Osteocyte (in vitro differentiated cells): ENCODE results near the gene AMDHD2. TPM values are rescaled to one million over a fixed set of nuclear protein-coding genes. Genes with fewer than 3 reads are reported as not detected.
"Not testable (repeated sequence)": the region's sequence is repeated elsewhere in the genome, so short reads cannot be mapped to it uniquely, and the experiment has no call there.

Experiments used
- DNase-seq: peaks from one replicate; pipeline ENCODE4 v3.0.0; 2021; ENCODE audit warnings: mixed read lengths; ENCODE audit not compliant: unreplicated experiment; ENCODE audit errors: extremely low spot score
- H3K27ac Mint-ChIP-seq: one replicate; pipeline ENCODE4 v1.8.0; 2021; ENCODE audit warnings: mild to moderate bottlenecking, mixed read lengths; ENCODE audit not compliant: unreplicated experiment
- H3K27me3 Mint-ChIP-seq: one replicate; pipeline ENCODE4 v1.8.0; 2021; ENCODE audit warnings: mixed read lengths; ENCODE audit not compliant: unreplicated experiment
- H3K36me3 Mint-ChIP-seq: one replicate; pipeline ENCODE4 v1.8.0; 2021; ENCODE audit warnings: mixed read lengths; ENCODE audit not compliant: unreplicated experiment
- H3K4me1 Mint-ChIP-seq: one replicate; pipeline ENCODE4 v1.8.0; 2021; ENCODE audit warnings: mixed read lengths; ENCODE audit not compliant: unreplicated experiment
- H3K4me3 Mint-ChIP-seq: one replicate; pipeline ENCODE4 v1.8.0; 2021; ENCODE audit warnings: mild to moderate bottlenecking, moderate library complexity, mixed read lengths; ENCODE audit not compliant: unreplicated experiment
- H3K9me3 Mint-ChIP-seq: one replicate; pipeline ENCODE4 v1.8.0; 2021; ENCODE audit warnings: mixed read lengths; ENCODE audit not compliant: unreplicated experiment
- CTCF ChIP-seq: fragments of 200-600 bp; sonication (generic); IDR thresholded peaks from 2 replicates; pipeline ENCODE4 v1.5.0; 2021; ENCODE audit warnings: antibody characterized with exemption, mild to moderate bottlenecking, moderate library complexity
- total RNA-seq: library from RNA; stranded (reverse); gene quantifications from 2 replicates; pipeline ENCODE4 v1.2.1, GENCODE V29; 2021

The AMDHD2 gene
- total RNA-seq, 1 donor from 2014 or later: 56.6 TPM

- Mint-ChIP-seq H3K4me3 (peak within 1 kb of the TSS; percentile 78), H3K36me3 (peaks cover 3% of the 10 kb centered on the region), H3K9me3 (no peaks in the 10 kb centered on the region), H3K4me1 (peaks cover 48% of the 10 kb centered on the region), H3K27ac (peak within 1 kb of the TSS; percentile 86), H3K27me3 (no peaks in the 10 kb centered on the region)
- no peak for TF ChIP-seq CTCF
- DNase-seq: peak; percentile 98
These were observed 17.5 kb downstream of the AMDHD2 start, which contains the start of gene PDPK1 for GRCh38 chr16:2537451-2538379. Gene PDPK1 (plus strand): TSS chr16:2538021. CDS start chr16:2538113, 92 bp downstream.

DNA sequence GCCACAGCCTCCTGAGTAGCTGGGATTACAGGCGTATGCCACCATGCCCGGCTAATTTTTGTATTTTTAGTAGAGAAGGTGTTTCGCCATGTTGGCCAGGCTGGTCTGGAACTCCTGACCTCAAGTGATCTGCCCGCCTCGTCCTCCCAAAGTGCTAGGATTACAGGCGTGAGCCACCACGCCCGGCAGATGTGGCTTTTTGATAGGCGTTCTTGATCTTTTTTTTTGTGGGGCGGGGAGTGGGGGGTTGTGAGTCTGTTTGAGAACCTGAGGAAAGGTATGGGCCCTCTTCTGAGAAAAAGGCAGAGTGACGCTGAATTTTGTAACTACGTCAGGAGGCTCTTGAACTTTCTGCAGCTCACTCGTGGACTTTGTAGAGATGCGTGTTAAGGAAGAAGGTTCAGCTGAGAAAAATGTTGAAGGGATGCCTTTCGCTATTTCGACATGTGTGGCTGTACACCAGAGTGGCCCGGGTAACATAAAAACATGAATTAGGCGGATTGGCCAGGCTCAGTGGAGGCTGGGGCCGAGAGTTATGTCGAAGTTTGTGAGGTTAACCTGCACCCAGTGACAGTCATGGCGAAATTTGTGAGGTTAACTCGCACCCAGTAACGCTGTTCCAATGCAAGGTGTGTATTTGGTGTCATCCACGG is 19.1 kb downstream of the AMDHD2 start:
- not testable (repeated sequence) for DNase-seq, H3K9me3 Mint-ChIP-seq, H3K36me3 Mint-ChIP-seq, H3K27ac Mint-ChIP-seq, H3K27me3 Mint-ChIP-seq
- H3K4me1 Mint-ChIP-seq: peaks cover 41% of the 10 kb centered on the region
- peak overlapping the region; percentile 74 for H3K4me3 Mint-ChIP-seq

DNA sequence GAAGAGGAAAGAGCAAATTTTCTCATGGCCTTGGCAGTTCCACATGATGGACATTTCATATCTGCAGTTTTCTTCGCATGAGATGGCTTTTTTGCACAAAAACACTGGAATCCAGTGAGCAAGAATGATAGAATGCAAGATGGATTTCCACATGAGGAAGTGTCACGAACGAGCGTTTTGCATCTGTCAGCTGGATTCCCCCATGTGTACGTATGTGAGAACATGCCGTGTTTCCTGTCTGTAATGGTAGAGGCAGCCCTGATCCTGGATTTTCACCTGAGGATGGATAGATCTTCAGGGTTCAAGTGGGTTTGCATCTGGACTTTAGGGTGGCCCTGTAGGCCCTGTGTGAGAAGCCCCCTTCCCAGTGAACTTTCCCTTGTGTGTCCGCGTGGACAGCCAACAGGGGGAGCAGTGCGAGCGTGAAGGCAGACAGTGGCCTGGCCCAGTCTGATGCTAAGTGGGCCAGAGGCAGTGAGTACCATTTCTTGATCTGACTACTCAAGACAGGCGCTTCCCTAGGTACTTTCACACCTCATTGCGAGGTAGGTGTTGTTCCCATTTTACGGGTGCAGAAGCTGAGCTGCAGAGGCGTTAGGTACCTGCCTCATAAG is 19.8 kb downstream of the AMDHD2 start:
- H3K9me3 Mint-ChIP-seq, DNase-seq, H3K36me3 Mint-ChIP-seq, H3K27me3 Mint-ChIP-seq, H3K27ac Mint-ChIP-seq: not testable (repeated sequence)
- H3K4me3 Mint-ChIP-seq: peak overlapping the region; percentile 74
- H3K4me1 Mint-ChIP-seq: peaks cover 41% of the 10 kb centered on the region
- TF ChIP-seq CTCF: peak; percentile 60

DNA sequence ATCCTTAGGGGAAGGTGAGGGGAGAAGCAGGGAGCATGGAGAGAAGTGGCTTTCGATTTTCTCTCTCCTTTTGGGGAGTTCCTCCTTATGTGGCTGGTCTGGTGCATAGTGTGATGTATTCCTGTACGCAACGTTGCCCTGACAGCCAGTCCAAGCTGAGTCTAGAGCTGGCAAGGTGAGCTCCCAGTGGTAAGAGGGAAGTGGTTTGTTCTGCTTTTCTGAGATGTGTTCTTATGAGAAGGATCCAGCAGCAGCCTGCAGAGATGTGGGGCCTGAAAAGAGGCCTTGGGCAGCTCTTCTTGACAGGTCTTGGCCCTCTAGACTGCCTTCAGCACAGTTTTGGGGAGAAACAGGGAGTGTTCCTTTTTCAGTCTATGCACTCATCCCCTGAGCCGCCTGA is 20.7 kb downstream of the AMDHD2 start:
- not testable (repeated sequence) for DNase-seq, H3K4me3 Mint-ChIP-seq, H3K27me3 Mint-ChIP-seq, H3K9me3 Mint-ChIP-seq, H3K36me3 Mint-ChIP-seq
- Mint-ChIP-seq H3K27ac (peak overlapping the region; percentile 11), H3K4me1 (peaks cover 41% of the 10 kb centered on the region)

DNA sequence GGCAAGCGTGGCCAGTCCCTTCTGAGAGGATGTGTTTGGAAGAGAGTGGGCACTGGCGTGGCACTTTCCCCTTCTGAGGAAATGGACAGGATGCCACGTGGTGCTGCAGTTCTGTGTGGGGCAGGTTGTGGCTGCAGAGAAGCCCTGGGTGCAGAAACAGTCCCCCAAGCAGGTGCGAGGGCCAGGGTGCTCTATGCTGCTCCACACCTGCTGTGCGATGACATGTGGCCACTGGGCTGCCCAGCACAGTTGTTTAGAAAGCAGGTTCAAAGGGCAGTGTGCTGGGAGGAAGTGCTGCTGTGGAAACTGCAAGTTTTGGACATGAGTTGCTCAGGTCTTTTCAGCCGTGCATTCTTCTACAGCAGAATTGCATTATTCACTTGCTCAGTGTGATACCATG is 21.2 kb downstream of the AMDHD2 start:
- H3K4me3 Mint-ChIP-seq, H3K27me3 Mint-ChIP-seq, H3K9me3 Mint-ChIP-seq, H3K36me3 Mint-ChIP-seq, DNase-seq: not testable (repeated sequence)
- H3K27ac Mint-ChIP-seq: peak overlapping the region; percentile 11
- peaks cover 39% of the 10 kb centered on the region for H3K4me1 Mint-ChIP-seq

DNA sequence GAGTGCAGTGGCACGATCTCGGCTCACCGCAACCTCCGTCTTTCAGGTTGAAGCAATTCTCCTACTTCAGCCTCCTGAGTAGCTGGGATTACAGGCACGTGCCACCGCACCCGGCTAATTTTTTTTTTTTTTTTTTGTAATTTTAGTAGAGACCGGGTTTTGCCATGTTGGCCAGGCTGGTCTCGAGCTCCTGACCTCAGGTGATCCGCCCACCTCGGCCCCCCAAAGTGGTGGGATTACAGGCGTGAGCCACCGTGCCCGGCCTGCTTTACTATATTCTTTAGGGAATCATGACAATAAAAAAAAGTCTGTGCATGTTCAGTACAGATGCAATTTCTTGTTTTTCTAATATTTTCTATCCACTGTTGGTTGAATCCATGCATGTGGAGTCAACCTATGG is 23.6 kb downstream of the AMDHD2 start:
- not testable (repeated sequence) for H3K36me3 Mint-ChIP-seq, H3K27me3 Mint-ChIP-seq, H3K4me3 Mint-ChIP-seq, DNase-seq, H3K27ac Mint-ChIP-seq, H3K9me3 Mint-ChIP-seq
- peaks cover 28% of the 10 kb centered on the region for H3K4me1 Mint-ChIP-seq

DNA sequence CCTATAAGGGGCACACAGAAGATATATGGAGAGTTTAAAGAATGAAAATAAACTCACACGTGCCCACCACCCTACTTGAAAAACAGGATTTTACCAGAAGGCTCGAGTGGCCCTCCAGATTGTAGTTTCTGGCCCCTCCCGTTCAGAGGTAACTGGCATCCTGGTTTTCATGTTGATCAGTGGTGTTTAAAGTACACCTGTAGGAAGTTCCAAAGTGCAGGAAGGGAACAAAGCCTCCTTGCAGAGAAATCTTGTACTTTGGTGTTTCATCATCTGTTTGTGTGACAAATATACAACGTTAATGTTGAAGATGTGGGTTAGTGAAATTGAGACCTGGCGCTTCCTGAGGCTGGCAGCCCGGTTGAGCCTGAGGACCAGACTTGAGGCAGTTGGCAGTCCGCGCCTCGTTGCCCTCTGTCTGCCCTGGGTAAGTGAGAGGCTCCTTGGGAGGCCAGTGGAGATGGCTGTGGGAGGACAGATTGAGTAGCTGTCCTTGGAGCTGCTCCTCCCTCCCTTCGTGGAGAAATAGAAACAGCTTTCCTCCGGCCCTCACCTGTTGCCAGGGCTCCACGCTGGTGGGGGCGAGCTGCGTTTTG is 30.2 kb downstream of the AMDHD2 start:
- H3K36me3 Mint-ChIP-seq, H3K4me3 Mint-ChIP-seq, H3K27ac Mint-ChIP-seq, H3K9me3 Mint-ChIP-seq, H3K4me1 Mint-ChIP-seq, DNase-seq, H3K27me3 Mint-ChIP-seq: not testable (repeated sequence)
